ENCODE data around the gene NKD1. TPM values are rescaled to one million over a fixed set of nuclear protein-coding genes. Genes with fewer than 3 reads are reported as not detected.

NKD1 gene
- total and polyA plus RNA-seq, 2 experiments from 2014 or later, result not detected

DNA sequence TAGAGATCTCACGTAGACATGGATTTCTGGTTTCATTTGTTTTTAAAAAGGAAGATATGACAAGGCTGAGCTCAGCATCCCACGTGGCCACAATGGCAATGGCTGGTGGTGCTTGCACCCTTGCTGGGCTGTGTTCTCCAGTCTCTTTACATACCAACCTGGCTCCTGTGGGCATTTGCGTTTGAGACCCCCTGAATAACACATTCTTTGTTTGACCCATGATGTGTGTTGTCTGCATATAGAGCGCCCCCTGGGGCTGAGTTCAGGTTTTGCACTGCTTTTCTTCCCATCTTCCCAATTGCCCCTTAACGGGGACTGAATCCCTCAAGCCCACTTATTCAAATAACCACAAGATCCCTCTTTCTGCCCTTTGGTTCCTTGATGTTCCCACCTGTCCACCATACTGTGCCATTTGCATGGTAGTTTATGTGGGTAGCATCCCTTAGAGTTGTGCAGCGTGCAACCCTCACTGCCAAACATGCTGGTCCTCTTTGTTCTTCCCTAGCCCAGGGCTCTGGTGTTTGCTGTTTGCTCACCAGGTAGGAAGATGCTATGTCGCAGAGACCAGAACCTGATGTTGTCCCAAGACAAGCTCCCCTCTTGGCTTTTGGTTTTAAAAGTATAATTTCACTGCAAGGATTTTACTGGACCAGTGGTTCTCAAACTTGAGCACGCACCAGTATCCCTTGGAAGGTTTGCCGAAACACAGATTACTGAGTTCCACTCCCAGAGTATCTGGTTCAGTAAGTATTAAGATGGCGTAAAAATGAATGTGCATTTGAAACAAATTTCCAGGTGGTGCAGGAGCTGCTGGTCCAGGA, 38.5 kb upstream of the NKD1 start:
- no peak overlapping the region; the same call in 1 of the 2 replicates for H3K4me3 ChIP-seq
- H3K27me3 ChIP-seq (replicated peaks; ENCODE audit: insufficient read depth), result no peaks in the 10 kb centered on the region; the same call in 1 of the 2 replicates
- H3K36me3 ChIP-seq (ENCODE audit: low read depth), result no peaks in the 10 kb centered on the region
- TF ChIP-seq EZH2 (IDR thresholded peaks at IDR 0.05; ENCODE audit: insufficient read depth, poor library complexity, severe bottlenecking) (no peak), EZH2phosphoT487 (IDR thresholded peaks at IDR 0.05; ENCODE audit: insufficient read depth, low read depth) (no peak)
- no peaks in the 10 kb centered on the region for H3K9me3 ChIP-seq (ENCODE audit: low read depth)
- DNase-seq, result peak; percentile 13
- peak overlapping the region; percentile 17 for H3K4me2 ChIP-seq (ENCODE audit: unreplicated experiment)
- WGBS, 2 experiments (ENCODE audit: low coverage in 1 of 2, low lambda C conversion rate in 2 of 2, missing lambda C conversion rate in 2 of 2), result 32 to 35% methylated on average over 10 of the region's 10 CpGs
- in situ Hi-C loops (cut with MboI), result no loop called here
- no peaks in the 10 kb centered on the region for H3K79me2 ChIP-seq (ENCODE audit: insufficient read depth)
- H2AFZ ChIP-seq, result no peak overlapping the region
- H4K20me1 ChIP-seq (ENCODE audit: insufficient read depth), result no peaks in the 10 kb centered on the region
- no peaks in the 10 kb centered on the region for H3K9me2 ChIP-seq (ENCODE audit: insufficient read depth)
- H3K4me1 ChIP-seq (ENCODE audit: insufficient read depth), result no peaks in the 10 kb centered on the region
- no peaks in the 10 kb centered on the region for H3F3A ChIP-seq (ENCODE audit: insufficient read depth)
- no peak overlapping the region for H3K9ac ChIP-seq
- no peak overlapping the region for H3K27ac ChIP-seq

- no peak overlapping the region for H3K27ac ChIP-seq
- no peak overlapping the region for H3K4me3 ChIP-seq
- H3K36me3 ChIP-seq (ENCODE audit: low read depth), result no peaks in the 10 kb centered on the region
- no peak overlapping the region for H2AFZ ChIP-seq
- H3K9me2 ChIP-seq (ENCODE audit: insufficient read depth), result no peaks in the 10 kb centered on the region
- in situ Hi-C loops (cut with MboI), result no loop called here
- no peak overlapping the region for H3K4me2 ChIP-seq (ENCODE audit: unreplicated experiment)
- 59 to 74% methylated on average over 1 of the region's 1 CpG for WGBS, 2 experiments (ENCODE audit: low coverage in 1 of 2, low lambda C conversion rate in 2 of 2, missing lambda C conversion rate in 2 of 2)
- no peaks in the 10 kb centered on the region; the same call in 1 of the 2 replicates for H3K27me3 ChIP-seq (replicated peaks; ENCODE audit: insufficient read depth)
- no peaks in the 10 kb centered on the region for H3K9me3 ChIP-seq (ENCODE audit: low read depth)
- no peak overlapping the region for H3K9ac ChIP-seq
- no peaks in the 10 kb centered on the region for H4K20me1 ChIP-seq (ENCODE audit: insufficient read depth)
- no peaks in the 10 kb centered on the region for H3K4me1 ChIP-seq (ENCODE audit: insufficient read depth)
- TF ChIP-seq EZH2phosphoT487 (IDR thresholded peaks at IDR 0.05; ENCODE audit: insufficient read depth, low read depth) (no peak), EZH2 (IDR thresholded peaks at IDR 0.05; ENCODE audit: insufficient read depth, poor library complexity, severe bottlenecking) (no peak)
- no peaks in the 10 kb centered on the region for H3K79me2 ChIP-seq (ENCODE audit: insufficient read depth)
- no peak for DNase-seq
- no peaks in the 10 kb centered on the region for H3F3A ChIP-seq (ENCODE audit: insufficient read depth)
Observed at GRCh38 chr16:50515218-50515617, 33.0 kb upstream of the NKD1 start.

DNA sequence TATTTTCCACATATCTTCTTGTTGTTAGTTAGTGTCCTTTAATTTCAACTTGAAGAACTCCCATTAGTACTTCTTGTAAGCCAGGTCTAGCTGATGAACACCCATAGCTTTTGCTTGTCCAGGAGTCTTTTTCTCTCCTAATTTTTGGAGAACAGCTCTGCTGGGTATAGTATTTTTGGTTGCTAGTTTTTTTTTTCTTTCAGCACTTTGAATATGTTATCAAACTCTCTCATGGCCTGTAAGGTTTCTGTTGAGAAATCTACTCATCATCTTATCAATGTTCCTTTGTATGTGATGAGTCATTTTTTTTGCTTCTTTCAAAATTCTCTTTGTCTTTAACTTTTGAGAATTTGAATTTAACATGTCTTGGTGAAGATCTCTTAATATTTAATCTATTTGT, 31.8 kb upstream of the NKD1 start:
- Histone ChIP-seq H3K9me3 (ENCODE audit: low read depth) (no peaks in the 10 kb centered on the region), H3K79me2 (ENCODE audit: insufficient read depth) (no peaks in the 10 kb centered on the region), H3K27ac (no peak overlapping the region), H2AFZ (no peak overlapping the region), H4K20me1 (ENCODE audit: insufficient read depth) (no peaks in the 10 kb centered on the region), H3K4me2 (ENCODE audit: unreplicated experiment) (no peak overlapping the region), H3K27me3 (replicated peaks; ENCODE audit: insufficient read depth) (no peaks in the 10 kb centered on the region; the same call in 1 of the 2 replicates), H3K4me3 (no peak overlapping the region), H3K36me3 (ENCODE audit: low read depth) (no peaks in the 10 kb centered on the region), H3K9ac (no peak overlapping the region), H3F3A (ENCODE audit: insufficient read depth) (no peaks in the 10 kb centered on the region), H3K9me2 (ENCODE audit: insufficient read depth) (no peaks in the 10 kb centered on the region), H3K4me1 (ENCODE audit: insufficient read depth) (no peaks in the 10 kb centered on the region)
- in situ Hi-C loops (cut with MboI), result no loop called here
- DNase-seq, result no peak
- TF ChIP-seq EZH2 (IDR thresholded peaks at IDR 0.05; ENCODE audit: insufficient read depth, poor library complexity, severe bottlenecking) (no peak), EZH2phosphoT487 (IDR thresholded peaks at IDR 0.05; ENCODE audit: insufficient read depth, low read depth) (no peak)

DNA sequence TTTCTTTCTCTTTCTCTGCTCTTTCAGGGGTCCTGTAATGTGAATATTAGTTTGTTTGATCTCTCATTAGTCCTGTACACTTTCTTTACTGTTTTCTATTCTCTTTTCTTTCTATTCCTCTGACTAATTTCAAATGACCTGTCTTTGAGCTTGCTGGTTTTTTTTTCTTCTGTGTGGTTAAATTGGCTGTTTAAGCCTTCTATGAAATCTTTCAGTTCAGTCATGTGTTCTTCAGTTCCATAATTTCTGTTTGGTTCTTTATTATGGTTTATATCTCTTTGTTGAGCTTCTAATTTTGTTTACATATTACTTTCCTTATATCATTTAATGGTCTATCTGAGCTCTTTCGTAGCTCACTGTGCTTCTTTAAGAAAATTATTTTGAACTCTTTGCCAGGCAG, 31.3 kb upstream of the NKD1 start:
- TF ChIP-seq EZH2phosphoT487 (IDR thresholded peaks at IDR 0.05; ENCODE audit: insufficient read depth, low read depth) (no peak), EZH2 (IDR thresholded peaks at IDR 0.05; ENCODE audit: insufficient read depth, poor library complexity, severe bottlenecking) (no peak)
- H3K9ac ChIP-seq, result no peak overlapping the region
- no peak overlapping the region for H3K4me2 ChIP-seq (ENCODE audit: unreplicated experiment)
- DNase-seq, result no peak
- H4K20me1 ChIP-seq (ENCODE audit: insufficient read depth), result no peaks in the 10 kb centered on the region
- no peak overlapping the region for H2AFZ ChIP-seq
- no peaks in the 10 kb centered on the region for H3K4me1 ChIP-seq (ENCODE audit: insufficient read depth)
- no peaks in the 10 kb centered on the region for H3K9me3 ChIP-seq (ENCODE audit: low read depth)
- no peaks in the 10 kb centered on the region for H3K9me2 ChIP-seq (ENCODE audit: insufficient read depth)
- no peaks in the 10 kb centered on the region for H3K27me3 ChIP-seq (replicated peaks; ENCODE audit: insufficient read depth)
- WGBS, 2 experiments (ENCODE audit: low coverage in 1 of 2, low lambda C conversion rate in 2 of 2, missing lambda C conversion rate in 2 of 2), result 62% methylated on average over 1 of the region's 1 CpG
- H3K27ac ChIP-seq, result no peak overlapping the region
- H3F3A ChIP-seq (ENCODE audit: insufficient read depth), result no peaks in the 10 kb centered on the region
- no peaks in the 10 kb centered on the region for H3K36me3 ChIP-seq (ENCODE audit: low read depth)
- in situ Hi-C loops (cut with MboI), result no loop called here
- H3K4me3 ChIP-seq, result no peak overlapping the region
- H3K79me2 ChIP-seq (ENCODE audit: insufficient read depth), result no peaks in the 10 kb centered on the region

Data from GM23248 (cell line).